Keratinocyte (primary cell): Measurements from ENCODE around the gene PDZRN3. TPM values are rescaled to one million over a fixed set of nuclear protein-coding genes. Genes with fewer than 3 reads are reported as not detected.

Experiments
- DNase-seq: peaks from one replicate; pipeline ENCODE4 v3.0.0-alpha.2; 2011; ENCODE audit warnings: low read depth, missing footprints, low spot score
- FAIRE-seq: peaks from 2 replicates; lab custom pipeline; 2011; peaks lifted over from hg19 to GRCh38; lab: Jason Lieb, UNC
- H2AFZ ChIP-seq: 2 replicates; pipeline ENCODE4 v1.6.0; 2012; ENCODE audit warnings: low read length, control low read depth, inconsistent platforms; ENCODE audit not compliant: control insufficient read depth
- H3K27ac ChIP-seq: 2 replicates; pipeline ENCODE4 v1.5.1; 2011; ENCODE audit warnings: low read length; ENCODE audit not compliant: control insufficient read depth, insufficient read depth
- H3K27me3 ChIP-seq: 3 replicates; pipeline ENCODE4 v1.6.0; 2011; ENCODE audit warnings: low read length; ENCODE audit not compliant: control insufficient read depth, insufficient read depth; ENCODE audit errors: extremely low read depth
- H3K36me3 ChIP-seq, 2 experiments: 2 replicates in 1 of 2; 3 replicates in 1 of 2; pipeline ENCODE4 v1.5.1; 2011; ENCODE audit warnings: low read length in 2 of 2, mild to moderate bottlenecking in 1 of 2; ENCODE audit not compliant: control insufficient read depth in 2 of 2, insufficient read depth in 2 of 2; ENCODE audit errors: extremely low read depth in 1 of 2
- H3K4me1 ChIP-seq: 3 replicates; pipeline ENCODE4 v1.5.1; 2011; ENCODE audit warnings: low read length; ENCODE audit not compliant: control insufficient read depth, insufficient read depth; ENCODE audit errors: extremely low read depth
- H3K4me2 ChIP-seq: 3 replicates; pipeline ENCODE4 v1.6.0; 2011; ENCODE audit warnings: low read depth, low read length; ENCODE audit not compliant: control insufficient read depth, insufficient read depth; ENCODE audit errors: extremely low read depth
- H3K4me3 ChIP-seq, 3 experiments: fragments of 200-600 bp in 1 of 3; sonication (generic) in 1 of 3; 2 replicates in 2 of 3; 3 replicates in 1 of 3; pipeline ENCODE4 v1.5.1; 2011 to 2016; ENCODE audit warnings: low read length in 3 of 3, mild to moderate bottlenecking in 3 of 3, control low read depth in 2 of 3, inconsistent platforms in 1 of 3, low read depth in 1 of 3, mixed read lengths in 1 of 3, mixed run types in 1 of 3, moderate library complexity in 1 of 3; ENCODE audit not compliant: control insufficient read depth in 2 of 3, insufficient read depth in 2 of 3; ENCODE audit errors: extremely low read depth in 1 of 3
- H3K79me2 ChIP-seq: 2 replicates; pipeline ENCODE4 v1.6.0; 2012; ENCODE audit warnings: low read length; ENCODE audit not compliant: control insufficient read depth, insufficient read depth
- H3K9ac ChIP-seq: 3 replicates; pipeline ENCODE4 v1.6.0; 2011; ENCODE audit warnings: low read length; ENCODE audit not compliant: control insufficient read depth, insufficient read depth; ENCODE audit errors: extremely low read depth
- H3K9me1 ChIP-seq: 3 replicates; pipeline ENCODE4 v1.6.0; 2011; ENCODE audit warnings: low read length; ENCODE audit not compliant: control insufficient read depth, insufficient read depth; ENCODE audit errors: extremely low read depth
- H3K9me3 ChIP-seq: 2 replicates; pipeline ENCODE4 v1.5.1; 2012; ENCODE audit warnings: low read depth, low read length; ENCODE audit not compliant: control insufficient read depth
- H4K20me1 ChIP-seq: 3 replicates; pipeline ENCODE4 v1.6.0; 2011; ENCODE audit warnings: low read length; ENCODE audit not compliant: control insufficient read depth, insufficient read depth; ENCODE audit errors: extremely low read depth
- CTCF ChIP-seq, 3 experiments: IDR thresholded peaks in 1 of 3; conservative IDR thresholded peaks in 1 of 3; optimal IDR thresholded peaks in 1 of 3; 2 replicates in 2 of 3; 3 replicates in 1 of 3; pipeline versions ENCODE3 to v1.5.1; 2011; ENCODE audit warnings: low read length in 3 of 3, mild to moderate bottlenecking in 3 of 3, moderate library complexity in 2 of 3, control low read depth in 1 of 3, inconsistent platforms in 1 of 3; ENCODE audit not compliant: insufficient read depth in 2 of 3; ENCODE audit errors: extremely low read depth in 1 of 3
- EZH2 ChIP-seq: IDR thresholded peaks from one replicate; pipeline ENCODE4 v1.6.1; 2012; ENCODE audit warnings: inconsistent platforms, mild to moderate bottlenecking, low read length, moderate library complexity
- dilution Hi-C: fragments of 300-500 bp; cut with MboI; formaldehyde crosslinking; loops from one replicate; pipeline ENCODE4 v1.7.0; 2020; ENCODE audit warnings: low sequenced_read_pairs; ENCODE audit not compliant: extremely low pct_ligation_motif_present
- polyA plus RNA-seq, 5 experiments: library from polyadenylated mRNA; depleted of rRNA in 3 of 5; stranded (reverse) in 3 of 5; stranded (forward) in 1 of 5; unstranded in 1 of 5; fragments of >200 nt; gene quantifications; 1 replicate in 1 of 5; 2 replicates in 3 of 5; 3 replicates in 1 of 5; pipeline versions ENCODE4 v1.2.1 to v1.2.3, GENCODE V29; 2011 to 2012; ENCODE audit warnings: missing spikeins in 2 of 5, low read depth in 1 of 5, low replicate concordance in 1 of 5

PDZRN3 gene
- polyA plus RNA-seq, 1 donor (not counting 4 experiments of a cell fraction or from before 2014, with no cell fraction given), result not detected

- H3K79me2 ChIP-seq, result no peaks in the 10 kb centered on the region
- TF ChIP-seq CTCF (optimal IDR thresholded peaks at IDR 0.05 in 1 of 3, IDR thresholded peaks at IDR 0.05 in 1 of 3, conservative IDR thresholded peaks at IDR 0.05 in 1 of 3; ENCODE audit: extremely low read depth in 1 of 3, insufficient read depth in 2 of 3, low read length in 3 of 3) (no peak), EZH2 (no peak)
- no peak overlapping the region for H3K4me2 ChIP-seq
- no peaks in the 10 kb centered on the region for H3K9me3 ChIP-seq
- no peaks in the 10 kb centered on the region for H3K9me1 ChIP-seq
- no peaks in the 10 kb centered on the region for H4K20me1 ChIP-seq
- no peaks in the 10 kb centered on the region for H3K27me3 ChIP-seq
- H3K27ac ChIP-seq, result no peak overlapping the region
- no peak overlapping the region for H3K4me3 ChIP-seq
- FAIRE-seq (no peak), DNase-seq (no peak)
- no peak overlapping the region for H3K9ac ChIP-seq
- H3K4me1 ChIP-seq, result no peaks in the 10 kb centered on the region
- H2AFZ ChIP-seq, result no peak overlapping the region
- dilution Hi-C loops, result no loop called here
- H3K36me3 ChIP-seq, result no peaks in the 10 kb centered on the region
Observed at GRCh38 chr3:73378207-73378606, 246.5 kb downstream of the PDZRN3 start.

- no peak overlapping the region for H3K27ac ChIP-seq
- DNase-seq (no peak), FAIRE-seq (no peak)
- no peak overlapping the region for H2AFZ ChIP-seq
- no peak overlapping the region for H3K9ac ChIP-seq
- no peaks in the 10 kb centered on the region for H4K20me1 ChIP-seq
- dilution Hi-C loops, result no loop called here
- no peak overlapping the region for H3K4me3 ChIP-seq
- no peaks in the 10 kb centered on the region for H3K79me2 ChIP-seq
- no peaks in the 10 kb centered on the region for H3K36me3 ChIP-seq
- no peaks in the 10 kb centered on the region for H3K27me3 ChIP-seq
- TF ChIP-seq EZH2, result no peak
- TF ChIP-seq CTCF (optimal IDR thresholded peaks at IDR 0.05 in 1 of 3, IDR thresholded peaks at IDR 0.05 in 1 of 3, conservative IDR thresholded peaks at IDR 0.05 in 1 of 3; ENCODE audit: extremely low read depth in 1 of 3, insufficient read depth in 2 of 3, low read length in 3 of 3), result no peak
- no peaks in the 10 kb centered on the region for H3K9me3 ChIP-seq
- H3K9me1 ChIP-seq, result no peaks in the 10 kb centered on the region
- H3K4me2 ChIP-seq, result no peak overlapping the region
- H3K4me1 ChIP-seq, result no peaks in the 10 kb centered on the region
Observed at GRCh38 chr3:73365756-73366397, 258.9 kb downstream of the PDZRN3 start.
